GM21381 (cell line): ENCODE results near the gene FRAS1.
"Not testable (repeated sequence)": the region's sequence is repeated elsewhere in the genome, so short reads cannot be mapped to it uniquely, and the experiment has no call there.

ENCODE experiments used
- ATAC-seq: cut with Tn5 transposase; IDR thresholded peaks from one replicate; pipeline ENCODE4 v1.9.1; 2021; ENCODE audit warnings: mild to moderate bottlenecking, moderate library complexity; ENCODE audit not compliant: unreplicated experiment

FRAS1 gene

GRCh38 chr4:78318126-78318525, 261.0 kb downstream of the FRAS1 start:
- no peak for ATAC-seq

- no peak for ATAC-seq
These were observed 263.3 kb downstream of the FRAS1 start for GRCh38 chr4:78320349-78320935.

- no peak for ATAC-seq
These were observed 264.9 kb downstream of the FRAS1 start for GRCh38 chr4:78322032-78322431.

GRCh38 chr4:78323439-78323838, 266.3 kb downstream of the FRAS1 start:
- no peak for ATAC-seq

- no peak for ATAC-seq
These were observed 267.5 kb downstream of the FRAS1 start for GRCh38 chr4:78324625-78325024.

- ATAC-seq, result no peak
These were observed 268.4 kb downstream of the FRAS1 start for GRCh38 chr4:78325271-78326157.

GRCh38 chr4:78328591-78328990, 271.5 kb downstream of the FRAS1 start:
- not testable (repeated sequence) for ATAC-seq

- no peak for ATAC-seq
These were observed 274.1 kb downstream of the FRAS1 start for GRCh38 chr4:78331186-78331585.

GRCh38 chr4:78331965-78332364, 274.8 kb downstream of the FRAS1 start:
- ATAC-seq, result no peak

GRCh38 chr4:78332976-78333375, 275.9 kb downstream of the FRAS1 start:
- ATAC-seq, result no peak

GRCh38 chr4:78336093-78336943, 279.2 kb downstream of the FRAS1 start:
- ATAC-seq, result no peak

GRCh38 chr4:78337244-78338020, 280.3 kb downstream of the FRAS1 start:
- no peak for ATAC-seq

GRCh38 chr4:78342125-78342524, 285.0 kb downstream of the FRAS1 start:
- no peak for ATAC-seq

- no peak for ATAC-seq
These were observed 286.6 kb downstream of the FRAS1 start for GRCh38 chr4:78343682-78344081.

- ATAC-seq, result no peak
These were observed 288.1 kb downstream of the FRAS1 start for GRCh38 chr4:78345237-78345636.

- ATAC-seq, result no peak
These were observed 289.1 kb downstream of the FRAS1 start for GRCh38 chr4:78346222-78346621.

GRCh38 chr4:78347527-78347926, 290.4 kb downstream of the FRAS1 start:
- ATAC-seq, result no peak

- no peak for ATAC-seq
These were observed 296.8 kb downstream of the FRAS1 start for GRCh38 chr4:78353921-78354320.

- no peak for ATAC-seq
These were observed 297.7 kb downstream of the FRAS1 start for GRCh38 chr4:78354782-78355181.

GRCh38 chr4:78355306-78355705, 298.2 kb downstream of the FRAS1 start:
- no peak for ATAC-seq
